COLO668 (cell line): ENCODE data around the gene LYZL1.
A peak's percentile ranks its signal among the peaks of the same experiment; 100 is the strongest.
"Not testable (repeated sequence)": the region's sequence is repeated elsewhere in the genome, so short reads cannot be mapped to it uniquely, and the experiment has no call there.

Source experiments
- DNase-seq: peaks from one replicate; lab custom pipeline; 2025; ENCODE audit not compliant: unreplicated experiment; lab: John Stamatoyannopoulos, UW

LYZL1 gene

DNA sequence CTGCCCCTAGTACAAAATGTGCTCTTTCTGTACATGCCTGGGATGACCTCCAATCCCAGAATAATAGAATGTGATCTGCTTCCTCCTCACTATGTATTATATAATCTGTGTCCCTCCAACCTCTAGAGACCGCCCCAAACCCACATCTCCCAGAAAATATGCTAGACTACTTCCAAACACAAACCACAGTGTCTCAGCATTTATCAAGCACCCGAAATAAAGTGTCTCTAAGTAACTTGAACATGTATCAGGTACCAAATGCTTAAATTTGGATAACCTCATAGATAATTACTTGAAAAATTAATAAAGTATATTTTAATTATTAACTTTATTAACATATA is 16.1 kb downstream of the LYZL1 start:
- no peak for DNase-seq

DNA sequence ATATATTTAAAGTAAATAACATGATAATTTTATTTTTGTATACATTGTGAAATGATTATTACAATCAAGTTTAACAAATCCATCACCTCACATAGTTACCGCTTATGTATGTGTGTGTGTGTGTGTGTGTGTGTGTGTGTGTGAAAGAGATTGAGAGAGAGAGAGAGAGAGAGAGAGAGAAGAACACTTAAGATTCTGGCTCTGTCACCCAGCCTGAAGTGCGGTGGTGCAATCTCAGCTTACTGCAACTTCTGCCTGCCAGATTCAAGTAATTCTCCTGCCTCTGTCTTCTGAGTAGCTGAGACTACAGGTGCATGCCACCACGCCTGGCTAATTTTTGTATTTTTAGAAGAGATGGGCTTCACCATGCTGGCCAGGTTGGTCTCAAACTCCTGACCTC is 17.8 kb downstream of the LYZL1 start:
- DNase-seq: no peak

DNA sequence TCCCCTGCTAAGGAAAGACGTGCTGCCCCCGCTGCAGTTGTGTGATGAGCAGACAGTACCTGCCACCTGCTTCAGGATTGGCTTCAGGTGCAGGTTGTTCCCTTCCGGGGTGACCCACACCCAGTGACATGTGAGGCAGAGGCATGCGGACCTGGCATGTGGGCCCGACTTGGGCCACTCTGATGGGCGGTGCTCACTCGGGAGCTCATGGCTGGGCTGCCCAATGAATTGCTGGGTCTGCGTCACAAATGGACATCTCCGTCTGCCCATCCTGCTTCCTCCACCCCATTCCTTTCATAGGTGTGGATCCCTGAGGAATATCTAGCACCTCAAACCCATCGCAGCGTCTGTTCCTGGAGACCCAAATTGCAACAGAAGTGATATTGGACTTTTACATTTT is 19.3 kb downstream of the LYZL1 start:
- not testable (repeated sequence) for DNase-seq

DNA sequence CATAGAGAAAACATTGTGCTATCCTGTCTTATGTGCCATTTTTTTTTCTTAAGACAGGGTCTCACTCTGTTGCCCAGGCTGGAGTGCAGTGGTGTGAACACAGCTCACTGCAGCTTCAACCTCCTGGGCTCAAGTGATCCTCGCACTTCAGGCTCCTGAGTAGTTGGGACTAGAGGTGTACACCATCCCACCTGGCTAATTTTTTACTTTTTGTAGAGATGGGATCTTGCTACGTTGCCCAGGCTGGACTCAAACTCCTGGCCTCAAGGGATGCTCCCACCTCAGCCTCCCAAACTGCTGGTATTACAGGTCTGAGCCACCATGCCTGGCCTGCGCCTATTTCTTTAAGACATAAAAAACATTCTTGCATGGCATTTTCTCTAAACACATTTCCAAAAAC is 20.6 kb downstream of the LYZL1 start:
- no peak for DNase-seq

DNA sequence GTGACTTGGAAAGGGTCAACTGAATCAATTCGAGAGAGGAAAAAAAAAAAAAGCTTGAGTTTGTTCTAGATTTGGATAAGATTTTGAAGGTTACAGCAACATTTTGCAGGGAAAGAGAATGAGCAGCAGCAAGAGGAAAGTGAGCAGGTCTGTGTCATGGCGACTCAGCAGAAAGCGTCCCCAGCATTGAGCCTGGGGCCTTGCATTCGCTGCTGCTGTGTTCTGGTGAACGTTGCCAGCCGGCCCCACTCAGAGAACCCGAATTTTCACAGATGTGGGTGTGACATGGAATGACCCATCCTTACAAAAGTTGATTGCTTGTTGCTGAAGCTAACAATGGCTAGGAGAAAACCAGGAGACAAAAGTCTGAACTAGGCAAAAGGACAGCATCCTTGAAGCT is 21.6 kb downstream of the LYZL1 start:
- not testable (repeated sequence) for DNase-seq

DNA sequence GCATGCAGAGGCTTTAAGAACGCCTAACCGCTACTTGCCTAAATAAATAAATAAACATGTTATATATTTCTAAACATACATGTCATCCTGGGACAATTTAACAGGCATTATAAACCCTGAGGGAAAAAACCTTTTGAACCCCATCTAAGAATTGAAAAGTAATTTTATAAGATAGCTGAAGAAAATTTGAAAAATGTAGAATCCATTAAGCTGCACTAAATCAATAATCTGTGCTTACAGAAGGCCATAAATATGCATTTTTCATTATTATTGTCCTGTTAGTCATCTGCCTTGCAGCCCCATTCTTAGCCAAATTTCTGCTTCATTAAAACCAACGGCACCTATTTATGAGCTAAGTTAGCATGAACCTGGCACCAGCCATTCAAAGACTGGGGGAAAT is 24.2 kb downstream of the LYZL1 start:
- DNase-seq: no peak

DNA sequence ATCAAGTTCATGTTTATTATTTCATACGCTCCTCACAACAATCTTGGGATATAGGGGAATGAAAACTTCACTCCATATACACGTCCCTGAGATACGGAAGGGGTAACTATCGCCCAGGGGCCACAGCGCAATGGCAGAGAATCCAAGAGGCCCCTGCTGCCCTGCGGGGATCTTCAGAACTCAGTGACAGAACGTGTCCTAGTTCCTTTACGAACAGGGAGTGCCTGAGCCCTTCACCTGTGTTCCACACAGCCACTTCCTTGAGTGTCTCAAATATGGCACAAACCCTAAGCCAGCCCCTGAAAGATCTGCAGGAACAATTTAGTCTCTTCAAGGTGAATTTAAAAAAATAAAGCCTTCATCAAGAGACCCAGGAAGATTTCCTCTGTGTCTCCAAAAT is 25.9 kb downstream of the LYZL1 start:
- DNase-seq: no peak

DNA sequence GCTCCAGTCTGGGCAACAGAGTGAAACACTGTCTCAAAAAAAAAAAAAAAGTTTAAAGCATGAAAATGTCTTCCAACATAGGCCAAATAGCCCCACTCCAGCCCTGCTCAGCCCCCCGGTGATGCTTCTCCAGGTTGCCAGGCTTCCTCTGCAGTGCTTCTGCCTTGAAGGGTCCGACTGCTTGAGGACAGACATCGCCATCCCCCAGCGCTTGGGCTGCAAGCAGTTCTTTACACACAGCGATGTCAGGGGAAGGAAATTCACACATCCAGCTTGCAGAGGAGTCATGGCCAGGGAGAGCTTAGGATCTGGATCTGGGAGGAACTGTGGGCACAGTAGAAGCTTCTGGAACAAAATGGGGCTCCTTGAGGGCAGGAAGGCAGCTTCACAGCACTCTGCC is 26.9 kb downstream of the LYZL1 start:
- DNase-seq: no peak

DNA sequence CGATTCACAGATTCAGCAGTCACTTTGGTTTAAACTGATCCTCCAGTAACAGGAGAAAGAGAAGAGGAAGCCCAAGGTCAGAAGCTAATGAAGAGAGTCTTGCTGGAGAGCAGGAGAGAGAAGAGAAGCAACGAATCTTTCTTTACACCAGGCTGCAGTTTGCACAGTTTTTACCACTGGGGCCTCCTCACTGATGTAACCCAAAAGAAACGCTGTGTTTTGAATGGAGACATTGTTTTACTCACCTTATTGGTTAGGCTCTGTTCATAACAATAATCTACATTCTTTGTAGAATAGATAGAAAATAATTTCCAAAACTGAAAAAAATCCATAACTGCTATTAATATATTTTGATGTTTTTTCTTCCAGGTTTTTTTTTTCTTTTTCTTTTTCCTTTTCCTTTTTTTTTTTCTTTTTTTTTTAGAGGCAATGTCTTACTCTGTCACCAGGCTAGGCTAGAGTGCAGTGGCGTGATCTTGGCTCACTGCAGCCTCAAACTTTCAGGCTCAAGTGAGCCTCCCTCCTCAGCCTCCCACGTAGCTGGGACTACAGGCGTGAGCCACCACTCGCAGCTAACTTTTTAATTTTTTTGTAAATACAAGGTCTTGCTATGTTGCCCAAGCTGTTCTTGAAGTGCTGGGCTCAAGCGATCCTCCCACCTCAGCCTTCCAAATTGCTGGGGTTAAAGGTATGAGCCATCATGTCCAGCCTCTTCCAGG is 27.6 kb downstream of the LYZL1 start:
- no peak for DNase-seq

DNA sequence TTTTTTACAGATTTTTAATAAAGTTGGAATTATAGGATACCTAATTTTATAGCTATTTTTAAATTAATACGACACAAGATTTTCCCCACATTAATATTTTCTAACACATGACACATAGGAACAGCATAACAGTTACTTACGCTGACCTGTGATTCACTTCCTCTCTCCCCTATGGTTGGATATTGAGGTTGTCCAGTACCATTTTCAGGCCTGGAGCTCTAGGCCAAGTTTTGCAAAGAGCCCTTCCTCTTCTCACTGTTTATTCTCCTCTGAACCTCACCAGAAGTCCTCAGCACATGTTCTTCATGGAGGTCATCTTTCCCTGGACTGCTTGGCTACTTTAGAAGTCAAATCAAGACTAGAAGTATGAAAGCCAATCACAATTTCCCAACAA is 28.2 kb downstream of the LYZL1 start:
- no peak for DNase-seq

DNA sequence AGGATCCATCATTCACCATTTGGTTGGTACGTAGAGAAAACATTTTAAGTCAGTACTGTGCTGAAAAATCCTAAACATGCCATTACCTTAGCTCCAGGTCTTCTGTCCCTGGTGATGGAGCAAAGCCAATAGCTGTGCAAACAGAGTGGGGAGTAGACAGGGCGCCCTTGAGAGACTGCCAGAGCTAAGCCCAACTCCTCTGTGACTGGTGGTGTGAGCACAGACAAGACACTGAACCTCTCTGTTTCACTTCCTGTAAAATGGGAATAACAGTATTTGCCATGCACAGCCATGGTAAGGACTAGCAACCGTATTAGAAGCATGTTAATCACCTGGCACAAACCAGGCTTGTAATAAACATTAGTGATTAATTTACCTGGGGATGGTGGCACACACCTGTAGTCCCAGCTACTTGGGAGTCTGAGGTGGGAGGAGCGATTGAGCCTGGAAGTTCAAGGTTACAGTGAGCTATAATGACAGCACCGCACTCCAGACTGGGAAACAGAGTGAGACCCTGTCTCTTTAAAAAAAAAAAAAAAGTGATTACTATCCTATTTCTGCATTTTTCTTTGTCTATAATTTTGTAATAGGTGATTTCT is 28.7 kb downstream of the LYZL1 start:
- DNase-seq: no peak

DNA sequence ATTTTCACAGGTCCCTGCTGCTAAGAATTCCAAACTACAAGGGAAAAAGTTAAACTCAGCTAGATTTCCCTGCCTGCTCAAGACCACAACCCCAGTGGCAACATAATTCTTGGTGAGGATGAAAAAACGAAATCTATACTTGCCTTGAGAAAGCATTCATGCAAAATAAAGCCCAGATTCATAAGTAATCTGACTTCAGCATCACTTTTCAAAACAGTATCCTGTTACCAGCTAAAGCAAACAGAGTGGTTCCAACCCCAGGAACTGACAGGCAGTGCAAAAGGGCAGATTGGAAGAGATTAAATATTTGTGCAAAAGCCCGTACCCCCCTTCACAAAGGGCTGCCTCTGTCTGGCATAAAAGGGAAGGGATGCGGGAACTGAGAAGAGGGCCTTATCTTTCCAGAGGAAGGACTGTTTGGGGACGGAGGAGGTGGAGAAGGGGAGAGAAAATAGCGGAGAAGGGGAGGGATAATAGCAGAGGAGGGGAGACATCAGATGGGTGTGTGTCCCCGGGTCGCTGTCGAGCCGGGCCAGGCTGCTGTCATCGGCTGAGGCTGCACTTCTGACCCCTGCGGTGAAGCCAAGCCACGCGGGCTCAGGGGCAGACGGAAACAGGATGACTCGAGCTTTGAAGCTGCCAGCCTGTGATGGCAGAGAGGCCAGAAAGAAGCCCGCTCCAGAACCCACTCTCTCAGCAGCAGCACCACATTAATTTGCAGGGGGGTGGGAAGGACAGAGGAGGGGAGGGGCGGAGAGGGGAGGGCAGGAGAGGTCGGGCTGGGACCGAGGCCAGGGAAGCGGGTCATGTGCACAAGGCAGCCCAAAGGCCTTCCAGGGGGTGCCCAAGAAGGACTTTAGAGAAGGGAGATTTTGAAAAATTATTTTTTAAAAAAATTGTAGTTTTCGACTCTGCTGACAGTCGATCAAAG is 29.5 kb downstream of the LYZL1 start:
- DNase-seq: peak; percentile 66

DNA sequence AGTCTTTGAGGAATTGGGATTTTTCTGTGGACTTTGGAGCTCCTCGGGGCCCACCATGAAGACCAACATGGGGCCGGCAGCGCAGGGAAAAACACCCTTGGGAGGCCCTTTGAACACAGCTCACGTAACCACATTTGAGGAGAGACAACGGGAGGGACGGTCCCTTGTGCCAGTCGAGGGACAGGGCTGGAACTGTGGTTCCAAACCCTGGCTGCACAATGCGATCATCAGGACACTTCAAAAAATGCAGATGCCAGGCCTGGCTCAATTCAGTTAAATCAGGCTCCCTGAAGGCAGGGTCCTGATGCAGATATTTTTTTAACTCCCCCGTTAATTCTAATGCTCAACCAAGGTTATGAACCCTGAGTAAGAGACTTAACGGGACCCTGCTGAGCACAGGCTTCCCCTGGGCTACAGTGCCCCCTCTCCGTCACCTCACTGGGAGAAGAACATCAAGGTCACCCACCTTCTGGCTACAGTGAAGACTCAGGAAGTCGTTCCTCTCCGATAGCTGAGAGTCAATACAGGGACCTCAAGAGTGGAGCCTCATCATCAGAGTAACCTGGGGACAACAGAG is 30.4 kb downstream of the LYZL1 start:
- no peak for DNase-seq

DNA sequence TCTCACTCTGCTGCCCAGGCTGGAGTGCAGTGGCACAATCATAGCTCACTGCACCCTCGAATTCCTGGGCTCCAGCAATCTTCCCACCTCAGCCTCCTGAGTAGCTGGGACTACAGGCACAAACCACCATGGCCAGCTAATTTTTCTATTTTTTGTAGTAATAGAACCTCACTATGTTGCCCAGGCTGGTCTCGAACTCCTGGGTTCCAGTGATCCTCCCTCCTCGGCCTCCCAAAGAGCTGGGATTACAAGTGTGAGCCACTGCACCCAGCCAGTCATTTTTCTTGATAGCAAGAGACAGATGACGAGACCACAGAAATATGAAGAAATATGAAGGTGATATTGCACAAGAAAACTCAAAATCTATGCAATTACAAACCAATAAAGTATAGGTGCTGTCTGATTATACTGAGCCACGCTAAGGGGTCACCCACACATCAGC is 31.8 kb downstream of the LYZL1 start:
- DNase-seq: not testable (repeated sequence)

DNA sequence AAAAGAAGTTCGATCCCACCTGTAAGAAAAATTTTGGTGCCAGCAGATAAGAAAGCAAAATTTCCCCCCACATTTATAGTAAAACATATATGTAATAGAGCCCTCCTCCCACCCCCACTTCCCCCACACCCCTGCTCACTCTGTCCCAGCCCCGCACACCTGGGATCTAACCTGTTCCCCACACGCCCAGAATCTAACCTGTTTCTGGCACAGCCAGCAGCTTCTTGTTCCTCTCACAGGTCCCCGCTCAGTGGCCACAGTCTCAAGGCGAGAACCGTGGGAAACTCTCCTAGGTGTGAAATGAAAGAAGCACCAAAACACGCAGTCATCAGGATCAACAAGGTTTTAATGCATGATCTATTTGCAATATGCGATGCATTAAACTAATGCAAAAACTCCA is 32.8 kb downstream of the LYZL1 start:
- no peak for DNase-seq

DNA sequence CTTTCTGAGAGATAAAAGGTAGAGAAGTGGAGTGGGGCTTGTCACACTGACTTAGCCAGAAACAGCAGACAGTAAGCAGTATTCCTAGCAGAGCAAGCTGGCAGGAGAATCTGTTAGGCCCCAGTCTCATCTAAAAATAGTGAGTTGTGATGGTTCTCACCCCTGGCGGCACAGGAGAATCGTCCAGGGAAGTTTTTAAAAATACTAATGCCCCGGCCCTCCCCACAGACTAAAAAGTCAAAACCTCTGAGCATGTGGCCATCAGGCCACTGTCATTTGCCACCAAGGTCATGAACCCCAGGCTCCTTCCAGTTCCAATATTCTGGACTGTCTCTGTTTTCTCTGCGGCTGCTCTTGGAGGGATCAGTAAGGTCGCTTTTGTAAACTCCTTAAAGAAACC is 34.0 kb downstream of the LYZL1 start:
- no peak for DNase-seq

DNA sequence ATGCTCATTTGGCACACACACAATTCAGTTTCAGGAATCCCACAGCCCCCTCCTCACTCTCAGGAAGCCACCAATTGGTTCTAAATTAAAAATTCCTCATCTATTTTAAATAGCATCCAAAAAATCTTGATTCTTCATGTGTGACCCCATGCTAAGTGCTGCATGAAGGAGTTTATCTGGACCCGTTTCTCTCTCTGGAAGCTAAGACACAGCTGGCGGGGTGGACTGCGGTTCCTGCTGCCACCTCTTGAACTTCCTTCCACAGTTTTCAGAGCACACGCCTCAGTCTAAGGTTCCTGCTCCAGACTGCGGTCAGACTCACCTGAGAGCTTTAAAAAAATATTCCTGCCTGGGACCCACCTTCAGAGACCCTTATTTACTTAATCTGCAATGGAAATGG is 34.5 kb downstream of the LYZL1 start:
- no peak for DNase-seq

DNA sequence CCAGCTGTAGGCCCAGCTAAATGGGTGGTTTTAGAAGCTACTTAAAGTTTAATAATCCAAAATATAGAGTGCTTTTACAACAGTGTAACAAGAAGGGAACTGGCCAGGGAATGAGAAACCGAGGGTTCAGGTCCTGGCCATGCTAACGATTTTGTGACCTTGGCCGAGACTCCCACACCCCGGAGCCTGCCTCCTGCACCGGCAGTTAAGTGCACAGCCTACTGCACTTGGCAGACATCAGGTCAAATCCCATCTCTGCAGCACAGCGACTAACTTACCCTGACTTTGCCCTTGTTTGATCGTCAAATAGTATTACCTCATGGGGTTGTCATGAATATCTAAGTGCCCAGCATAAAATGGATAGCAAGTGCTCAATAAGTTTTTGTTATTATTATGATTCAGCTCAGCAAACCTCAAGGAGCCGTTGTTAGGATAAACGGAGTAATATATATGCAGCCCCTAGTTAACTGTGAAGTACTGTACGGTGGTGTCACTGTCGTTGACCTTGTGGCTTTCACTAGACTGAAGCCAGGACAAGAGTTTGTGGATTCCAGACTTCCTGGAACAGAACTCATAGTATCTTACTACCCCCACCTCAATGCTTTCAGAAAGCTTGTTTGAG is 35.5 kb downstream of the LYZL1 start:
- DNase-seq: no peak

DNA sequence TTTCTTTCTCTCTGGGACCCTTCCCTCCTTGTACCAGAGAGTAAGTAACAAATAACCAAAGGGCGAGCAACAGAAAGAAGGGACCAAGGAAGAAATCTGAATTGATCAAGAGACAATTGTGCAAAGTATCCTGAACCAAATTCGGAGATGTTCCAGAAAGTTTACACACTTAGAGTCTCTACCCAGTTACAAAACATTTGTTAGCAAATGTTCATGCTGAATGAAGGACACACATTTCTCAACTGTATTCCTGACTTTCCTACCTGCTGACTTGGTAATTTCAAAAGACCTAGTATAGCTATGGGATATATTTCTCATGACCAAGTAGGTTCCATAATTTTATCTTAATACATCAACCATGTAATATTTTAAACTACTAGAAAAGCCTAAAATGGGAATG is 37.4 kb downstream of the LYZL1 start:
- no peak for DNase-seq

DNA sequence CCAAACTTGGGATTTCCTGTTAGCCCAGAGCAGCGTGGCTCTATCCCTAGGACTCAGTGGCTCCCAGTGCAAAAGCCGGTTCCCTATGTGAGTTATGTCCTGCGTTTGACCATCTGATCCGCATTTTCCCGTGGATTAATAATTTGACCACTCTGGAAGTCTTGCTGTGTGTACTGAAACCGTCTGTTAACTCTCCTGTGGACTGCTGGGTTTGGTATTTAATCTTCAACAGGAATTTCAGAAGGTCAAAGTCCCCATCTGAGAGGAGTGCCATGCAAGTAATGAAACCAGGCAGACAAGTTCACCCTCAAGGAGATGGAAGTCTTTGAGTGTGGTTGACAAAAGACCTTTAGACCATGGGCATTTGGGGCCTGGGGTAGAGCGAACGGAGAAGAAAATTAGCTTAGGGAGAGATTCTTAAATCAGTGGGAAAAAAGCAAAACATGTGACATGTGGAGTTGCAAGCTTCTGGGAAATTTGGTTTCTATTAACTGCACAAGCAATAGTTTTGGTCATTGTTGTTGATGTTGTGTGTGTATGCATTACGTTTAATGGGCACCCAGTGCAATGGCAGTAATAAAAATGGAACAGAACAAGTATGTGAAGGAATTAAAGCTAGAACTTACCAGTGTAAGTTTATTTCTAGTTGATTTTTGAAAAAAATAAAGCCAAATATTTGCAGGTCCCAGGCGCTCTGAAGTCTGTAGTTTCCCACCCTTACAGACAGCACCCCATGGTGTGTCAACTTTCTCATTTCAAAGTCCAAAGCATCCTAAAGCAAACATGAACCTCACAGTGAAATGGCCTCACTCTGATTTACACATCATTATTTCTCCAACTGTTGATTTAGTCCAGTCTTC is 38.2 kb downstream of the LYZL1 start:
- no peak for DNase-seq
